Heart left ventricle (tissue), 13 donors: ENCODE measurements around the gene SPAG7.

Source experiments
- CTCF ChIP-seq, 12 donors: fragments of 200-600 bp; sonication (generic) in 4 of 12; IDR thresholded peaks; one replicate each; pipeline versions ENCODE4 v1.5.0 to v1.8.0; 2018 to 2022; ENCODE audit warnings: antibody characterized with exemption in 12 of 12, mild to moderate bottlenecking in 5 of 12
- POLR2A ChIP-seq, 2 donors: fragments of 450-650 bp; IDR thresholded peaks; one replicate each; pipeline ENCODE4 v1.6.1; 2017; ENCODE audit warnings: antibody characterized with exemption in 2 of 2, mild to moderate bottlenecking in 2 of 2, moderate library complexity in 2 of 2
- donor health status: ischemic (EF 13 %, LVEDD 7.1; RV severe dilation, severe dysfunction).
- donor health status: DM: no; HTN: yes; CAD: no.
- donor health status: DM: no; HTN: no; CAD: no.
- donor health status: ischemic (EF 25% LVEDD 6.9; RV normal size, moderate dysfunction).
- donor health status: ischemic (EF 25% LVEDD 5.7; RV mildly dilated, moderate dysfunction).
- donor health status: ischemic (EF 35%, LVEDD 5.7; RV mildly dilated, moderate dysfunction).
- donor health status: nonischemic (EF 11% LVEDD 7.7; RV severe dilation, severe dysfunction).
- donor health status: DM: yes; HTN: yes; CAD: no.
- donor health status: PGD.
- donor health status: ischemic (EF 29% LVEDD 5.4; RV normal size, mild dysfunction).
- donor health status: nonischemic (EF 23%, LVEDD 6.1; RV moderate dilation, normal function).

GRCh38 chr17:4958102-4958501 is 9.5 kb downstream of the SPAG7 start:
- no peak for TF ChIP-seq CTCF (IDR thresholded peaks at IDR 0.05)
- TF ChIP-seq POLR2A (IDR thresholded peaks at IDR 0.05): no peak
